Activated T-helper 17 cell treated with anti-CD3 and anti-CD28 coated beads, Interleukin-2, amount 50 U/mL, for 72 hours (primary cell): ENCODE measurements around the gene SLC4A8. TPM values are rescaled to one million over a fixed set of nuclear protein-coding genes. Genes with fewer than 3 reads are reported as not detected.

Experiments used
- ATAC-seq: fragments of 150-1000 bp; cut with Tn5 transposase; replicated peaks from 2 replicates; pipeline ENCODE4 v1.10.0; 2021; ENCODE audit warnings: mild to moderate bottlenecking, moderate library complexity
- H3K27ac Mint-ChIP-seq: one replicate; pipeline ENCODE4 v1.8.0; 2022; ENCODE audit warnings: mixed read lengths
- H3K27me3 Mint-ChIP-seq: one replicate; pipeline ENCODE4 v1.8.0; 2022; ENCODE audit warnings: mixed read lengths
- H3K36me3 Mint-ChIP-seq: one replicate; pipeline ENCODE4 v1.8.0; 2022; ENCODE audit warnings: low read depth, mild to moderate bottlenecking, mixed read lengths
- H3K4me1 Mint-ChIP-seq: one replicate; pipeline ENCODE4 v1.8.0; 2022; ENCODE audit warnings: mixed read lengths
- H3K4me3 Mint-ChIP-seq: one replicate; pipeline ENCODE4 v1.8.0; 2022; ENCODE audit warnings: mild to moderate bottlenecking, mixed read lengths
- H3K9me3 Mint-ChIP-seq: one replicate; pipeline ENCODE4 v1.8.0; 2022; ENCODE audit warnings: mixed read lengths
- total RNA-seq, 2 donors: library from RNA; stranded (reverse); gene quantifications; one replicate each; pipeline ENCODE4 v1.2.3, GENCODE V29; 2022

The SLC4A8 gene
- total RNA-seq, 2 donors from 2014 or later, result 2.2 to 8.0 TPM

DNA sequence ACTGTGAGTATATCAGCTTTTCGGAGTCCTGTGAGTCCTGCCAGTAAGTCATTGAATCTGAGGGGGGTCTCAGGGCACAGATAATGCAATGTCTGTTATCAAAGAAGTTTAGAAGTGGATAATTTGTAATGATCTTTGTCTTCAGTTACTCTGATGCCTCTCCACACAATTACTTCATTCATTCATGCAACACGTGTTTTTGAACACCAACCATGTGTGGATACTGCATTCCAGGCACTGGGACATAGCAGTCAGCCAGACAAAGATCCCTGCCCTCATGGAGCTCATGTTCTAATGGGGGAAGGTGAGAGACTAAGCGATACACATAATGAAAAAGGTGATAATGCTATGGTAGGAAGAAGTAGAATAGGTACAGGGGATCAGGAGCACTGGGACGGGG is 105.6 kb downstream of the SLC4A8 start:
- H3K4me1 Mint-ChIP-seq, result no peaks in the 10 kb centered on the region
- H3K4me3 Mint-ChIP-seq, result no peak overlapping the region
- no peak overlapping the region for H3K27ac Mint-ChIP-seq
- ATAC-seq, result no peak
- H3K27me3 Mint-ChIP-seq, result peaks cover 9% of the 10 kb centered on the region
- H3K36me3 Mint-ChIP-seq, result no peaks in the 10 kb centered on the region
- H3K9me3 Mint-ChIP-seq, result no peaks in the 10 kb centered on the region

GRCh38 chr12:51531284-51531977 is 106.8 kb downstream of the SLC4A8 start:
- no peak overlapping the region for H3K4me3 Mint-ChIP-seq
- H3K4me1 Mint-ChIP-seq, result no peaks in the 10 kb centered on the region
- H3K9me3 Mint-ChIP-seq, result no peaks in the 10 kb centered on the region
- no peaks in the 10 kb centered on the region for H3K36me3 Mint-ChIP-seq
- H3K27ac Mint-ChIP-seq, result no peak overlapping the region
- ATAC-seq, result no peak
- peaks cover 9% of the 10 kb centered on the region for H3K27me3 Mint-ChIP-seq

DNA sequence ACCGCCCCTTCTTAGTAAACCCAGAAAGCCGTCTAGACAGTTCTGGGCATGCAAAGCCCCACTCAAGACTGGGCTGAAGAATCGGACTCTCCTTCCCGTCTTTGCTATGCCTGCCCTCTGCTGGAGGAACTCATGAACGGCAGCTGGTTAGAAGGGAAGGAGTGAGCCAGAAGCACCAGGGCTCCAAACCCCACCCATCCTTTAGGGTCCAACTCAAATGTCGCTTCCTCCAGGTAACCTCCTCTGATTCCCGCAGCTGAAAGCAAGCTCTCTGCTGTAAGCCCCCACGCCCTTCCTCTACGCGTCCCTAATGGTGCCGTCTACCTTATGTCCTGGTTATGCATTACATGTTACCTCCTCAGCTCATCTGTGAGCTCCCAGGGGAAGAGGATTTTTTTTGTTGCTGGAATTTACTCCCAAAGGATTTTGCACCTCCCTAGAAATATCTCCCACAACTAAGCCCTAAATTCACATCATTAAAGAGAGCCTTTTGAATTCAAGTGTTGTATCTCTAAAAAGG is 107.4 kb downstream of the SLC4A8 start:
- Mint-ChIP-seq H3K27ac (no peak overlapping the region), H3K36me3 (no peaks in the 10 kb centered on the region), H3K27me3 (peaks cover 9% of the 10 kb centered on the region), H3K4me1 (no peaks in the 10 kb centered on the region), H3K4me3 (no peak overlapping the region), H3K9me3 (no peaks in the 10 kb centered on the region)
- ATAC-seq, result peak; percentile 89

- no peaks in the 10 kb centered on the region for H3K36me3 Mint-ChIP-seq
- H3K4me1 Mint-ChIP-seq, result no peaks in the 10 kb centered on the region
- H3K27me3 Mint-ChIP-seq, result peaks cover 15% of the 10 kb centered on the region
- no peak for ATAC-seq
- H3K27ac Mint-ChIP-seq, result no peak overlapping the region
- H3K9me3 Mint-ChIP-seq, result no peaks in the 10 kb centered on the region
- H3K4me3 Mint-ChIP-seq, result no peak overlapping the region
These were observed 109.2 kb downstream of the SLC4A8 start for GRCh38 chr12:51533799-51534198.

DNA sequence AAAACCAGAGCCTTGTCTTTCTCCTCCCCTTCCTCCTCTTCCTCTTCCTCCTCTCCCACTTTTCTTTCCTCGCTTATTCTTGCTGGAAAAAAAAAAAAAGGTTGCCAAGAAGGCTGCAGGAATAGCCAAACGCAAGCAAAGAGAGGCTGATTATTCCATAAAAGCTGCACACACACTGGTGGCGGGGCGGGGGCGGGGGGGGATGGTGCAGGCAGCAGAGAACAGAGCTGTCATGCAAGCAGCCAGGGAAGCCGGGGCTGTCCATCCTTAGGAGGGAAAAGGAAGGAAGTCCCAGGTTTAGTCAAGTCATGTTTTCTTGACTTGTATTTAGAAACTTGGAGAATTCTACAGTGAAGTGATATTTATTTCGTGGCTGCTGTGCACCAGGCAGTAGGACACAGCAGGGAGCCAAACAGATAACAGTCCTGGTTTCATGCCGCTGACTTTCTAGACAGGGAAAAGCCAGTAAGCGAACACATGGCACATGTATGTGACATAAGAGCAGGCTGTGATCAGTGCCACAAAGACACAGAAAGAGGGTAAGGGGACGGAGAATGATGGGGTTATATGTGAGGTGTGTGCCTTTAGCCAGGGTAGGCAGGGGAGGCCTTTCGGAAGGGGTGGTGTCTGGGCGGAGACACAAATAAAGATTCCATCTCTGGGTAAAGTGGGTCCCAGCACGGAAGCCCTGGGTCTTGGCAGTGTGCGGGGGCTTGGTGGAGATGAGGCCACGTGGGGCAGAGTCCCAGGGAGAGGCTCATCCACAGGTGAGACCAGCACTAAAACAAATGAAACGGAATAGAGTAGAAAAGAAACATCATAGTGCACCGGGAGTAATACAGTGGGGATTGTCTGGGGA is 109.8 kb downstream of the SLC4A8 start:
- H3K27ac Mint-ChIP-seq, result no peak overlapping the region
- no peak overlapping the region for H3K4me3 Mint-ChIP-seq
- no peaks in the 10 kb centered on the region for H3K36me3 Mint-ChIP-seq
- peaks cover 15% of the 10 kb centered on the region for H3K27me3 Mint-ChIP-seq
- no peak for ATAC-seq
- H3K4me1 Mint-ChIP-seq, result no peaks in the 10 kb centered on the region
- no peaks in the 10 kb centered on the region for H3K9me3 Mint-ChIP-seq

DNA sequence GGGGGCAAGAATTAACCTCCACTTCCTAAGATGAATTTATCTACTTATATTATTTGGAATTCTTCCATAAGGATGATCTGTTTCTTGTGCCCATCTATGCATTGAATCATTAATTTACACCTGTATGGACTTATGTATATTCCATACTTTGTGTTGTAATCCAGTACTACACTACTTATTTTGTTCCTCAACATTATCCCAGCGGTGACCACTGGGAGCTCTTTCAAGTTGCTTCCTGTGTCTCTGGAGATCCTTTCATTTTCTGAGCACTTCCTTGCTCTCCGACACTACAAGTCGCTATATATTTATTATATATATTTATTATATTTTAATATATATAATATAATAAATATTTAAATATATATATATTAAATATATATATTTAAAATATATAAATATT is 111.5 kb downstream of the SLC4A8 start:
- Mint-ChIP-seq H3K27ac (no peak overlapping the region), H3K27me3 (peaks cover 15% of the 10 kb centered on the region), H3K9me3 (no peaks in the 10 kb centered on the region), H3K36me3 (no peaks in the 10 kb centered on the region), H3K4me3 (no peak overlapping the region), H3K4me1 (no peaks in the 10 kb centered on the region)
- ATAC-seq, result no peak

- Mint-ChIP-seq H3K27ac (no peak overlapping the region), H3K9me3 (no peaks in the 10 kb centered on the region), H3K27me3 (peaks cover 11% of the 10 kb centered on the region), H3K4me3 (no peak overlapping the region), H3K4me1 (no peaks in the 10 kb centered on the region), H3K36me3 (no peaks in the 10 kb centered on the region)
- ATAC-seq, result no peak
These were observed 113.5 kb downstream of the SLC4A8 start for GRCh38 chr12:51538149-51538548.

GRCh38 chr12:51538599-51538998 is 114.0 kb downstream of the SLC4A8 start:
- H3K4me3 Mint-ChIP-seq, result no peak overlapping the region
- no peak for ATAC-seq
- no peaks in the 10 kb centered on the region for H3K9me3 Mint-ChIP-seq
- no peak overlapping the region for H3K27ac Mint-ChIP-seq
- H3K27me3 Mint-ChIP-seq, result peaks cover 11% of the 10 kb centered on the region
- no peaks in the 10 kb centered on the region for H3K4me1 Mint-ChIP-seq
- H3K36me3 Mint-ChIP-seq, result no peaks in the 10 kb centered on the region

DNA sequence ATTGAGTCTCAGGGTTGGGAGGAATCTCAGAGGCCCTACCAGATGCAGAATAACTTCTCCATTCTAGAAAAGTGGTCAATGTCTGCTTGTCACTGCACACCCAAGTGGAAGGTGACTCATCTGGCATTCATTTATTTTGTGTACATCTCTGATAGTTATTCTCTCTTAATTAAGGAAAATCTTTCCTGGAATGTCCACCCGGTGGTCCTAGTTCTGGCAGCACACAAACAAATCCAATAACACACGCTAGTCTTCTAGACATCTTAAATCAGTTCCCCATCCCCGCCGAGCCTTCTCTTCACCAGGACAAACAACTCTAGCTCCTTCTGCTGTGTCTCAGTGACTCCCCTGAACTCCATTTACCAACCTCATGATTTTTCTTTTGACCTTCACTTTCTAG is 116.4 kb downstream of the SLC4A8 start:
- ATAC-seq, result no peak
- Mint-ChIP-seq H3K9me3 (no peaks in the 10 kb centered on the region), H3K27me3 (peaks cover 14% of the 10 kb centered on the region), H3K4me3 (no peak overlapping the region), H3K36me3 (no peaks in the 10 kb centered on the region), H3K4me1 (no peaks in the 10 kb centered on the region), H3K27ac (no peak overlapping the region)

DNA sequence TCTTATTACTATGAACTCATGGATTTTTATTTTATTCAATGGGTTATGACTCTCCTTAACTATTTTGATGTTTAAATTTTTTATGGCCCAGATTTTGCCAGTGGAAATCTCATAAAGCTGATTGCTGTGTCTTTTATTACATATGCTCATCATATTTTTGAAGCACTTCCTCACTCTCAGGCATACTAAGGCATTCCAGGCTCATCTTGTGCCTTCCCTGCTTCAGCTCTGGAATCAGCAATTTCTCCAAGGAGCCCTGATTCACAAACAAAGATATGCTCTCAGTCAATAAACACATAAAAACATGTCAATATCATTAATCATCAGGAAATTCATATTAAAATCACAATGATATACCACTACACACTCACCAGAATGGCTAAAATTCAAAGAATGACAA is 121.5 kb downstream of the SLC4A8 start:
- H3K9me3 Mint-ChIP-seq, result no peaks in the 10 kb centered on the region
- no peaks in the 10 kb centered on the region for H3K36me3 Mint-ChIP-seq
- no peak overlapping the region for H3K27ac Mint-ChIP-seq
- H3K4me1 Mint-ChIP-seq, result no peaks in the 10 kb centered on the region
- no peak for ATAC-seq
- H3K4me3 Mint-ChIP-seq, result no peak overlapping the region
- peaks cover 24% of the 10 kb centered on the region for H3K27me3 Mint-ChIP-seq

GRCh38 chr12:51547606-51548005 is 123.0 kb downstream of the SLC4A8 start:
- Mint-ChIP-seq H3K36me3 (no peaks in the 10 kb centered on the region), H3K9me3 (no peaks in the 10 kb centered on the region), H3K27ac (no peak overlapping the region), H3K27me3 (peaks cover 29% of the 10 kb centered on the region), H3K4me3 (no peak overlapping the region), H3K4me1 (no peaks in the 10 kb centered on the region)
- no peak for ATAC-seq

DNA sequence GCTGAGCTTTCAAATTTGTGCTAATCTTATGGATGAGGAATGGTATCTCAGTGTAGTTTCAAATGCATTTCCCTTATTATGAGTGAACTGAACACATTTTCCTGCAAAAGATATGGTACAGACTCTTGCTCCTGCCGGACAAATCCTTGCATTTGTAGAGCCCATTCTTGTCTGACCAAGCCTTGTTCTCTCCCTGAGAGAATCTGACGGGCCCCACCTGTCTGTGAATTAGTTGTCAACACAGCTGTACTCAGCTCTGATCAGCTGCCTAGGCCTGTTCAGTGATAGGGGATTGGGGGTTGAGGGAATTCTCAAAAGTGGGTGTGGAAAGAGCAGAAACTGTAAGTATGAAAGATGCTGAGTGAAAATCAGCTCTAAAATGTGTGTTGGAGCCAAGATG is 123.6 kb downstream of the SLC4A8 start:
- H3K27ac Mint-ChIP-seq, result no peak overlapping the region
- H3K4me1 Mint-ChIP-seq, result no peaks in the 10 kb centered on the region
- H3K36me3 Mint-ChIP-seq, result no peaks in the 10 kb centered on the region
- no peak overlapping the region for H3K4me3 Mint-ChIP-seq
- no peaks in the 10 kb centered on the region for H3K9me3 Mint-ChIP-seq
- peaks cover 32% of the 10 kb centered on the region for H3K27me3 Mint-ChIP-seq
- no peak for ATAC-seq

DNA sequence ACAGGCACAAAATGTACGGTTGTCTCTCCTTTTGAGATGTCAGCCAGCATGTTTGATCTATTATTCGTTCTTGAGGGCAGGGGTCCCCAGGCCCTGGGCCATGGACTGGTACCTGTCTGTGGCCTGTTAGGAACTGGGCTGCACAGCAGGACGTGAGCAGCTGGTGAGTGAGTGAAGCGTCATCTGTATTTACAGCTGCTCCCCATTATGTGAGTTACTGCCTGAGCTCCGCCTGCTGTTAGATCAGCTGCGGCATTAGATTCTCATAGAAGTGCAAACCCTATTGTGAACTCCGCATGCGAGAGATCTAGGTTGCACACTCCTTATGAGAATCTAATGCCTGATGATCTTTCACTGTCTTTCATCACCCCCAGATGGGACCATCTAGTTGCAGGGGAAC is 125.0 kb downstream of the SLC4A8 start:
- no peaks in the 10 kb centered on the region for H3K4me1 Mint-ChIP-seq
- ATAC-seq, result no peak
- no peaks in the 10 kb centered on the region for H3K36me3 Mint-ChIP-seq
- H3K4me3 Mint-ChIP-seq, result no peak overlapping the region
- no peak overlapping the region for H3K27ac Mint-ChIP-seq
- peaks cover 33% of the 10 kb centered on the region for H3K27me3 Mint-ChIP-seq
- no peaks in the 10 kb centered on the region for H3K9me3 Mint-ChIP-seq
